ENCODE results near the gene CDK4.

CDK4 gene

GRCh38 chr12:57751788-57752667, at the start of gene CDK4:
CDK4 (minus strand) TSS chr12:57752310; CDS start chr12:57751717, 593 bp downstream.
- DNase-seq (ENCODE audit: low spot score in 2 of 2) (peak; percentile 94 to 99), ATAC-seq (peak; percentile 85)
- Mint-ChIP-seq H3K27ac (peak within 1 kb of the TSS; percentile 96), H3K4me3 (peak within 1 kb of the TSS; percentile 98), H3K4me1 (peaks cover 64% of the 10 kb centered on the region), H3K36me3 (peaks cover 62% of the 10 kb centered on the region), H3K9me3 (no peaks in the 10 kb centered on the region)

- Mint-ChIP-seq H3K36me3 (peaks cover 50% of the 10 kb centered on the region), H3K4me1 (peaks cover 8% of the 10 kb centered on the region), H3K9me3 (no peaks in the 10 kb centered on the region), H3K4me3 (no peak overlapping the region), H3K27ac (peak overlapping the region; percentile 29)
- no peak for DNase-seq (ENCODE audit: low spot score in 2 of 2)
- ATAC-seq, result no peak
These were observed 48.9 kb upstream of the CDK4 start for GRCh38 chr12:57800965-57801364.

DNA sequence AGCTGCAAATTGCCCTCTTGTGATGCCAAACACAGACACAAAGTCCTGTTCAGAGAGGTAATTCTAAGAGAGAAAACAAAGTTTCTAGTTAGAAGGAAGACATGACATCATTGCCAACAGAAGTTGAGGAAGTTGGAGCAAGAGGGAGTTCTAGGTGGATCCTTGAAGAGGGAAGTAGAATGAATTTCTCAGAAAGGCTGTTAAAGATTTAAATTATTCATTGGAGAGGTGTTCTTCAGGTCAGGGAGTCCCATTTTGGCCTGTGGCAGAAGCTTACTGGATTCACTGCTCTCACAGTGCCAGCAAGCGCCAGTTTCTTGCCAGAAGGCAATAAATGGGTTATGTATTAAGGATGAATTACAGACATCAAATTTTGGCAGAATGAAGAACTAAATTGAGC, 45.8 kb upstream of the CDK4 start:
- H3K36me3 Mint-ChIP-seq, result peaks cover 73% of the 10 kb centered on the region
- H3K4me3 Mint-ChIP-seq, result no peak overlapping the region
- no peaks in the 10 kb centered on the region for H3K9me3 Mint-ChIP-seq
- H3K4me1 Mint-ChIP-seq, result peaks cover 24% of the 10 kb centered on the region
- ATAC-seq (no peak), DNase-seq (ENCODE audit: low spot score in 2 of 2) (no peak)
- H3K27ac Mint-ChIP-seq, result peak overlapping the region; percentile 7

GRCh38 chr12:57796996-57797395, 44.9 kb upstream of the CDK4 start:
- Mint-ChIP-seq H3K4me1 (peaks cover 18% of the 10 kb centered on the region), H3K36me3 (peaks cover 82% of the 10 kb centered on the region), H3K27ac (peak overlapping the region; percentile 50), H3K9me3 (no peaks in the 10 kb centered on the region), H3K4me3 (no peak overlapping the region)
- ATAC-seq (no peak), DNase-seq (ENCODE audit: low spot score in 2 of 2) (no peak)

DNA sequence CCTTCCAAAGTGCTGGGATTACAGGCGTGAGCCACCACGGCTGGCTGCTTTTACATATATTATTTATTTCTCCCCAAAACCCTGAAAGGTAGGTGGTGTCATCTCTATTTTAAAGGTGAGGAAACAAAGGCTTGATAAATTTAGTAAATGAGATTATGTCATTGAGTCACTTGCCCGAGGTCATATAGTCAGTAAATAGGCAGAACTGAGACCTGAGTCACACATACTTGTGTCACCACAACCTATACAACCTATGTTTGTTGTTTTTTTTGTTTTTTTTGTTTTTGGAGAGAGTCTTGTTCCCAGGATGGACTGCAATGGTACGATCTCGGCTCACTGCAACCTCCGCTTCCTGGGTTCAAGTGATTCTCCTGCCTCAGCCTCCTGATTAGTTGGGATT, 43.2 kb upstream of the CDK4 start:
- no peak overlapping the region for H3K27ac Mint-ChIP-seq
- peaks cover 23% of the 10 kb centered on the region for H3K4me1 Mint-ChIP-seq
- DNase-seq (ENCODE audit: low spot score in 2 of 2), result no peak
- no peak overlapping the region for H3K4me3 Mint-ChIP-seq
- peaks cover 90% of the 10 kb centered on the region for H3K36me3 Mint-ChIP-seq
- ATAC-seq, result peak; percentile 57
- H3K9me3 Mint-ChIP-seq, result no peaks in the 10 kb centered on the region

GRCh38 chr12:57793920-57794319, 41.8 kb upstream of the CDK4 start:
- Mint-ChIP-seq H3K4me3 (no peak overlapping the region), H3K9me3 (no peaks in the 10 kb centered on the region), H3K27ac (peak overlapping the region; percentile 43), H3K36me3 (peaks cover 96% of the 10 kb centered on the region), H3K4me1 (peaks cover 23% of the 10 kb centered on the region)
- DNase-seq (ENCODE audit: low spot score in 2 of 2) (no peak), ATAC-seq (no peak)

GRCh38 chr12:57783861-57784260, 31.8 kb upstream of the CDK4 start:
- Mint-ChIP-seq H3K9me3 (no peaks in the 10 kb centered on the region), H3K4me1 (peaks cover 45% of the 10 kb centered on the region), H3K36me3 (peaks cover 63% of the 10 kb centered on the region), H3K27ac (no peak overlapping the region), H3K4me3 (peak overlapping the region; percentile 99)
- DNase-seq (ENCODE audit: low spot score in 2 of 2), result no peak
- no peak for ATAC-seq

- H3K9me3 Mint-ChIP-seq, result no peaks in the 10 kb centered on the region
- peaks cover 58% of the 10 kb centered on the region for H3K36me3 Mint-ChIP-seq
- peak overlapping the region; percentile 99 for H3K4me3 Mint-ChIP-seq
- peaks cover 45% of the 10 kb centered on the region for H3K4me1 Mint-ChIP-seq
- H3K27ac Mint-ChIP-seq, result peak overlapping the region; percentile 95
- DNase-seq (ENCODE audit: low spot score in 2 of 2) (no peak), ATAC-seq (no peak)
These were observed 31.3 kb upstream of the CDK4 start for GRCh38 chr12:57783466-57783801.

- Mint-ChIP-seq H3K9me3 (no peaks in the 10 kb centered on the region), H3K4me1 (peaks cover 45% of the 10 kb centered on the region), H3K27ac (peak within 1 kb of the TSS; percentile 95), H3K36me3 (peaks cover 52% of the 10 kb centered on the region), H3K4me3 (peak within 1 kb of the TSS; percentile 99)
- ATAC-seq, result peak; percentile 97
- peak; percentile 93 to 98 for DNase-seq (ENCODE audit: low spot score in 2 of 2)
These were observed 30.7 kb upstream of the CDK4 start, which contains the start of gene TSFM for GRCh38 chr12:57782608-57783465. TSFM (plus strand) TSS chr12:57782787; CDS start chr12:57782802, 15 bp downstream.

GRCh38 chr12:57782243-57782607, 30.1 kb upstream of the CDK4 start:
- peak overlapping the region; percentile 95 for H3K27ac Mint-ChIP-seq
- no peaks in the 10 kb centered on the region for H3K9me3 Mint-ChIP-seq
- H3K36me3 Mint-ChIP-seq, result peaks cover 49% of the 10 kb centered on the region
- ATAC-seq, result no peak
- peak overlapping the region; percentile 99 for H3K4me3 Mint-ChIP-seq
- peaks cover 45% of the 10 kb centered on the region for H3K4me1 Mint-ChIP-seq
- no peak for DNase-seq (ENCODE audit: low spot score in 2 of 2)

DNA sequence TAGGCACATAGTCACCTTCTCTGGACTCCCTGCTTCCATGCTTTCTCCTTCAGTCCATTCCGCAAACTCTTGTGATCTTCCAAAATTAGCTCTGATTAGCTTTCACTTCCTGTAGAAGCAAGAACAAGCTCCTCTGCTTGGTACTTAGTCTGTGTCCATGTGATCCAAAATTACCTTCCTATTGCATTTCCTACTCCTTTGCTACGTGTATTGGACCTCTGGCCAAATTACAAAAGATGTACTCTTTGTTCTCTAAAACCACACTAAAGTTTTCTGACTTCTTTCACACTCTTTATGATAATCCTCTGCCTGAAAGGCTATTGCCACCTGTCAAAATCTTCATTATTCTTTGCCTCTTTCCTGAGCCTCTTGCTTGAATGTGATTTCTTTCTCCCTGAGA, 29.7 kb upstream of the CDK4 start:
- H3K4me1 Mint-ChIP-seq, result peaks cover 45% of the 10 kb centered on the region
- ATAC-seq, result no peak
- peak overlapping the region; percentile 99 for H3K4me3 Mint-ChIP-seq

DNA sequence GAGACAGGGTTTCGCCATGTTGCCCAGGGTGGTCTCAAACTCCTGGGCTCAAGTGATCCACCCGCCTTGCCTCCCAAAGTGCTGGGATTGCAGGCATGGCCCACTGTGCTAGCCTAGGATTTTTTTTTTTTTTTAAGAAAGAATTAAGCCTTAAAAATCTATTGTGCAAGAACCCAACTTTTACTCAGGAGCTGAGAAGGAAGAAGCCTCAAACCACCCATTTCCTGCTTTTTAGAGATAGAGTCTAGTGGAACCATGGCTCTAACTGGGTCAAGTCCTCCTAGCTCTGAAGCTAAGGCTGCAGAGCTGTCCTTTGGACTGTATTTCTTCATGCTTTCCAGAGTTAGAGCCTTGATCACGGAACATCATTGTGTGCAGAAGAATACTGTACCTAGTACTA, 29.1 kb upstream of the CDK4 start:
- H3K27ac Mint-ChIP-seq, result peak overlapping the region; percentile 95
- peak overlapping the region; percentile 99 for H3K4me3 Mint-ChIP-seq
- peaks cover 43% of the 10 kb centered on the region for H3K36me3 Mint-ChIP-seq
- H3K9me3 Mint-ChIP-seq, result no peaks in the 10 kb centered on the region
- no peak for ATAC-seq
- peaks cover 45% of the 10 kb centered on the region for H3K4me1 Mint-ChIP-seq
- no peak for DNase-seq (ENCODE audit: low spot score in 2 of 2)

More for the DNA sequence above, 29.7 kb upstream of the CDK4 start:
- H3K27ac Mint-ChIP-seq, result peak overlapping the region; percentile 95
- no peaks in the 10 kb centered on the region for H3K9me3 Mint-ChIP-seq
- DNase-seq (ENCODE audit: low spot score in 2 of 2), result no peak
- peaks cover 49% of the 10 kb centered on the region for H3K36me3 Mint-ChIP-seq

GRCh38 chr12:57780284-57780897, 28.3 kb upstream of the CDK4 start:
- ATAC-seq, result no peak
- Mint-ChIP-seq H3K4me1 (peaks cover 49% of the 10 kb centered on the region), H3K9me3 (no peaks in the 10 kb centered on the region), H3K27ac (peak overlapping the region; percentile 95), H3K4me3 (no peak overlapping the region), H3K36me3 (peaks cover 43% of the 10 kb centered on the region)
- DNase-seq (ENCODE audit: low spot score in 2 of 2), result no peak

DNA sequence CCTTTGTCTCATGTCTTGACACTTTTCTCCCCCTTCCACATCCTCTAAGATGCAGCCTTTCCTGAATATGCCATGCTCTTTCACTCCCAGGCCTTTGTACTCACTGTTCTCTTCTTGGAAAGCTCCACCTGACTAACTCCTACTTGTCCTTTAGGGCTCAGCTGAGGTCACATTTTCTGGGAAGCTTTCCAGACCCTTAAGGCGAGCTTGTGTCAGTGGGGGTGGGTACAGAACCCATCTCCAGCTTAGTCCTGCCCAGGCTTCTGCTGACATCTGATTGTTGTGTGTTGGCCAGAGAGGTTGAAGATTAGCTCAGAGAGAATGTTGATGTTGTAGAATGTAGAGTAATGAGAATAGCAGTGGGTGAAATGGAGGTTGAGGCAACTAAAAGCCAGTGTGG, 27.6 kb upstream of the CDK4 start:
- Mint-ChIP-seq H3K4me3 (no peak overlapping the region), H3K27ac (peak overlapping the region; percentile 95), H3K36me3 (peaks cover 37% of the 10 kb centered on the region), H3K4me1 (peaks cover 49% of the 10 kb centered on the region), H3K9me3 (no peaks in the 10 kb centered on the region)
- no peak for ATAC-seq
- DNase-seq (ENCODE audit: low spot score in 2 of 2), result no peak

DNA sequence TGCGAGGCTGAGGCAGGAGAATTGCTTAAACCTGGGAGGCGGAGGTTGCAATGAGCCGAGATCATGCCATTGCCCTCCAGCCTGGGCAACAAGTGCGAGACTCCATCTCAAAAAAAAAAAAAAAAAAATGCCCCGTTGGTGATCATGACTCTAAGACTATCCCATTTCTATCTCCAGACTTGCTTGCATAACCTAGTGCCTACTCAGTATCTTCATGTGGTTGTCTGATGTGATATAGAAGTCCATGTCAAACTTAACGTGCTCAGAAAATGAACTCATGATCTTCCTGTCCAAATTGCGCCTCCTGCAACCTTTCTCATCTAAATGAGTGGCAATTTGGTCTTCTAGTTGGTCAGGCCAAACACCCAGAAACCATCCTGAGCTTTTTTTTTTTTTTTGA, 25.8 kb upstream of the CDK4 start:
- ATAC-seq (no peak), DNase-seq (ENCODE audit: low spot score in 2 of 2) (no peak)
- peaks cover 43% of the 10 kb centered on the region for H3K4me1 Mint-ChIP-seq
- H3K36me3 Mint-ChIP-seq, result peaks cover 22% of the 10 kb centered on the region
- no peak overlapping the region for H3K4me3 Mint-ChIP-seq
- H3K27ac Mint-ChIP-seq, result no peak overlapping the region
- no peaks in the 10 kb centered on the region for H3K9me3 Mint-ChIP-seq
